WTC11 (cell line): ENCODE data around the gene PIEZO1. TPM values are rescaled to one million over a fixed set of nuclear protein-coding genes. Genes with fewer than 3 reads are reported as not detected.

Source experiments
- ATF1 ChIP-seq: sonication (generic); formaldehyde crosslinking; IDR thresholded peaks from 2 replicates; pipeline ENCODE4 v1.8.1; 2023; ENCODE audit warnings: mild to moderate bottlenecking, moderate library complexity, missing genetic modification reagents
- FOXK1 ChIP-seq: sonication (generic); formaldehyde crosslinking; IDR thresholded peaks from 2 replicates; pipeline ENCODE4 v1.8.0; 2022; ENCODE audit warnings: mild to moderate bottlenecking, moderate library complexity, missing genetic modification reagents
- GABPB1 ChIP-seq: sonication (generic); formaldehyde crosslinking; IDR thresholded peaks from 2 replicates; pipeline ENCODE4 v1.8.1; 2023; ENCODE audit warnings: mild to moderate bottlenecking, missing genetic modification reagents
- GRHL2 ChIP-seq: fragments of 250-450 bp; sonication (Bioruptor Pico); IDR thresholded peaks from 2 replicates; pipeline ENCODE4 v1.8.0; 2022; ENCODE audit warnings: mild to moderate bottlenecking, moderate library complexity; ENCODE audit not compliant: insufficient replicate concordance, severe bottlenecking
- JUN ChIP-seq: sonication (generic); formaldehyde crosslinking; IDR thresholded peaks from 2 replicates; pipeline ENCODE4 v1.8.0; 2023; ENCODE audit warnings: mild to moderate bottlenecking, missing genetic modification reagents
- MYBL2 ChIP-seq: sonication (generic); formaldehyde crosslinking; IDR thresholded peaks from 2 replicates; pipeline ENCODE4 v1.8.1; 2023; ENCODE audit warnings: mild to moderate bottlenecking, moderate library complexity, missing genetic modification reagents
- NR3C1 ChIP-seq: sonication (generic); formaldehyde crosslinking; conservative IDR thresholded peaks from 2 replicates; pipeline ENCODE4 v1.8.1; 2023; ENCODE audit warnings: low read depth, mild to moderate bottlenecking, missing genetic modification reagents
- RORB ChIP-seq: fragments of 250-450 bp; sonication (Bioruptor Pico); IDR thresholded peaks from 2 replicates; pipeline ENCODE4 v1.9.0; 2021; ENCODE audit warnings: mild to moderate bottlenecking
- ZNF232 ChIP-seq: sonication (generic); formaldehyde crosslinking; IDR thresholded peaks from 2 replicates; pipeline ENCODE4 v1.8.0; 2022; ENCODE audit warnings: mild to moderate bottlenecking, missing genetic modification reagents
- ZNF396 ChIP-seq: fragments of 250-450 bp; sonication (Bioruptor Pico); IDR thresholded peaks from 2 replicates; pipeline ENCODE4 v1.8.0; 2021; ENCODE audit warnings: mild to moderate bottlenecking, moderate library complexity, borderline replicate concordance
- total RNA-seq: library from RNA; stranded (reverse); gene quantifications from 3 replicates; pipeline ENCODE4 v1.2.3, GENCODE V29; 2021
- TF ChIP-seq, protein P1 (sequence below): sonication (generic); formaldehyde crosslinking; IDR thresholded peaks from 2 replicates; pipeline ENCODE4 v1.8.1; 2022; ENCODE audit warnings: low read depth, mild to moderate bottlenecking, moderate library complexity, missing genetic modification reagents, borderline replicate concordance
- TF ChIP-seq, protein P2 (sequence below): sonication (generic); formaldehyde crosslinking; IDR thresholded peaks from 2 replicates; pipeline ENCODE4 v1.8.1; 2023; ENCODE audit warnings: mild to moderate bottlenecking, missing genetic modification reagents
- TF ChIP-seq, protein P3 (sequence below): sonication (generic); formaldehyde crosslinking; conservative IDR thresholded peaks from 2 replicates; pipeline ENCODE4 v1.8.1; 2022; ENCODE audit warnings: mild to moderate bottlenecking, missing genetic modification reagents
- TF ChIP-seq, protein P4 (sequence below): sonication (generic); formaldehyde crosslinking; IDR thresholded peaks from 2 replicates; pipeline ENCODE4 v1.8.1; 2022; ENCODE audit warnings: mild to moderate bottlenecking, moderate library complexity, missing genetic modification reagents
- TF ChIP-seq, protein P5 (sequence below): fragments of 250-450 bp; sonication (Bioruptor Pico); IDR thresholded peaks from 2 replicates; pipeline ENCODE4 v1.8.0; 2021; ENCODE audit warnings: mild to moderate bottlenecking
- TF ChIP-seq, protein P6 (sequence below): fragments of 250-450 bp; sonication (Bioruptor Pico); IDR thresholded peaks from 2 replicates; pipeline ENCODE4 v2.1.2; 2022; ENCODE audit warnings: mild to moderate bottlenecking, moderate library complexity
- TF ChIP-seq, protein P7 (sequence below): sonication (generic); formaldehyde crosslinking; IDR thresholded peaks from 2 replicates; pipeline ENCODE4 v1.8.1; 2023; ENCODE audit warnings: mild to moderate bottlenecking, moderate library complexity, missing genetic modification reagents
- TF ChIP-seq, protein P8 (sequence below): sonication (generic); formaldehyde crosslinking; IDR thresholded peaks from 2 replicates; pipeline ENCODE4 v1.8.0; 2023; ENCODE audit warnings: missing genetic modification reagents, mild to moderate bottlenecking, borderline replicate concordance
- TF ChIP-seq, protein P9 (sequence below): sonication (generic); formaldehyde crosslinking; IDR thresholded peaks from 2 replicates; pipeline ENCODE4 v1.8.1; 2023; ENCODE audit warnings: mild to moderate bottlenecking, missing genetic modification reagents, moderate library complexity
- TF ChIP-seq, protein P10 (sequence below): sonication (generic); formaldehyde crosslinking; IDR thresholded peaks from 2 replicates; pipeline ENCODE4 v1.8.0; 2022; ENCODE audit warnings: mild to moderate bottlenecking, missing genetic modification reagents

PIEZO1 gene
- total RNA-seq, 1 experiment from 2014 or later: 71.3 TPM

DNA sequence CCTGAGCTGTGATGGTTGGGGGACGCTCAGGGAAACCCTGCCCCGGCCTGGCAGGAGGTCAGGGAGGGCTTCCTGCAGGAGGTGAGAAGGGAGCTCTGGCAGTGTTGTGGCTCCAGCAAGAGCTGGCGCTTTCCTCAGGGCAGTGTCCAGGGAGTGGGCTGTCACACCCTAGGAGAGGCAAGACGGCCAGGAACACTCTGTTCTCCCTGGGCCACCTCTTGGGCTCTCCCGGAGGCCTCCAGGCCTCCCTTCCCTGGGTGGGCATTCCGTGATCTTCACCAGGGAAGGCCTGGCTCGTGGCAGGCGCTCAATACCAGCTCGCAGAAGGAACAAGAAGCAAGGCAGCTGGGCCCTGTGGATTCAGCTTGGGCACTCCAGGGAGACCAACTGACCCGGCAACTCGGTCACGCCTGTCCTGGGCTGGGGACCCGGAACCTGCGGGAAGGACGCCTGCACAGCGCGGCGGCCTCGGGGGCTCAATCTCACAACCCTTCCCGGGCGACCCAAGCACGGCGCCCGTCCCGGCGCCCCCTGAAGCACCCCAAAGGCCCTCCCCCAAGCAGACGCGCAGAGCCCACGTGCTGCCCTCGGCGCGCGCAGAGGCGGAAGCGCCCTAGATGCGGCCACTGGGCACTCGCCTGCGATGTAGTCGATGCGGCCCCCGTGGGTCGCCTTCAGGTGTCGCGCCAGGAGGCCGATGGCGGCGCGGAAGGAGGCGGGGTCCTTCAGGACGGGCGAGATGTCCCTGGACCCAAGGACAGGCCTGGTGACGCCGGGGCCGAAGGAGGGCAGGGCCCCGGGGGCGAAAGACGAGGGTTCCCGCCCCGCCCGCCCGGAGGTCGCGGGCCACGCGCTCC lies 26.1 kb upstream of the PIEZO1 start (continued):
- TF ChIP-seq, protein P1, sequence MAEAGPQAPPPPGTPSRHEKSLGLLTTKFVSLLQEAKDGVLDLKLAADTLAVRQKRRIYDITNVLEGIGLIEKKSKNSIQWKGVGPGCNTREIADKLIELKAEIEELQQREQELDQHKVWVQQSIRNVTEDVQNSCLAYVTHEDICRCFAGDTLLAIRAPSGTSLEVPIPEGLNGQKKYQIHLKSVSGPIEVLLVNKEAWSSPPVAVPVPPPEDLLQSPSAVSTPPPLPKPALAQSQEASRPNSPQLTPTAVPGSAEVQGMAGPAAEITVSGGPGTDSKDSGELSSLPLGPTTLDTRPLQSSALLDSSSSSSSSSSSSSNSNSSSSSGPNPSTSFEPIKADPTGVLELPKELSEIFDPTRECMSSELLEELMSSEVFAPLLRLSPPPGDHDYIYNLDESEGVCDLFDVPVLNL (CRISPR knock-in tag): no peak
- TF ChIP-seq NR3C1 (CRISPR knock-in tag) (no peak), ZNF232 (CRISPR knock-in tag) (peak; percentile 56; the same call in 1 of the 2 replicates), RORB (CRISPR knock-in tag) (no peak), MYBL2 (CRISPR knock-in tag) (no peak), GRHL2 (CRISPR knock-in tag) (no peak), ZNF396 (no peak), GABPB1 (CRISPR knock-in tag) (no peak; the same call in 1 of the 2 replicates), FOXK1 (CRISPR knock-in tag) (no peak; the same call in 1 of the 2 replicates), ATF1 (CRISPR knock-in tag) (0 out of 2 replicates have a peak, but pooled peaks have one; percentile 20), JUN (CRISPR knock-in tag) (peak; percentile 87; the same call in 1 of the 2 replicates)
- TF ChIP-seq, protein P2, sequence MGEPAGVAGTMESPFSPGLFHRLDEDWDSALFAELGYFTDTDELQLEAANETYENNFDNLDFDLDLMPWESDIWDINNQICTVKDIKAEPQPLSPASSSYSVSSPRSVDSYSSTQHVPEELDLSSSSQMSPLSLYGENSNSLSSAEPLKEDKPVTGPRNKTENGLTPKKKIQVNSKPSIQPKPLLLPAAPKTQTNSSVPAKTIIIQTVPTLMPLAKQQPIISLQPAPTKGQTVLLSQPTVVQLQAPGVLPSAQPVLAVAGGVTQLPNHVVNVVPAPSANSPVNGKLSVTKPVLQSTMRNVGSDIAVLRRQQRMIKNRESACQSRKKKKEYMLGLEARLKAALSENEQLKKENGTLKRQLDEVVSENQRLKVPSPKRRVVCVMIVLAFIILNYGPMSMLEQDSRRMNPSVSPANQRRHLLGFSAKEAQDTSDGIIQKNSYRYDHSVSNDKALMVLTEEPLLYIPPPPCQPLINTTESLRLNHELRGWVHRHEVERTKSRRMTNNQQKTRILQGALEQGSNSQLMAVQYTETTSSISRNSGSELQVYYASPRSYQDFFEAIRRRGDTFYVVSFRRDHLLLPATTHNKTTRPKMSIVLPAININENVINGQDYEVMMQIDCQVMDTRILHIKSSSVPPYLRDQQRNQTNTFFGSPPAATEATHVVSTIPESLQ (CRISPR knock-in tag): no peak
- TF ChIP-seq, protein P3, sequence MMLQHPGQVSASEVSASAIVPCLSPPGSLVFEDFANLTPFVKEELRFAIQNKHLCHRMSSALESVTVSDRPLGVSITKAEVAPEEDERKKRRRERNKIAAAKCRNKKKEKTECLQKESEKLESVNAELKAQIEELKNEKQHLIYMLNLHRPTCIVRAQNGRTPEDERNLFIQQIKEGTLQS: no peak
- TF ChIP-seq, protein P4, sequence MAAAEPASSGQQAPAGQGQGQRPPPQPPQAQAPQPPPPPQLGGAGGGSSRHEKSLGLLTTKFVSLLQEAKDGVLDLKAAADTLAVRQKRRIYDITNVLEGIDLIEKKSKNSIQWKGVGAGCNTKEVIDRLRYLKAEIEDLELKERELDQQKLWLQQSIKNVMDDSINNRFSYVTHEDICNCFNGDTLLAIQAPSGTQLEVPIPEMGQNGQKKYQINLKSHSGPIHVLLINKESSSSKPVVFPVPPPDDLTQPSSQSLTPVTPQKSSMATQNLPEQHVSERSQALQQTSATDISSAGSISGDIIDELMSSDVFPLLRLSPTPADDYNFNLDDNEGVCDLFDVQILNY (CRISPR knock-in tag): no peak
- TF ChIP-seq, protein P5, sequence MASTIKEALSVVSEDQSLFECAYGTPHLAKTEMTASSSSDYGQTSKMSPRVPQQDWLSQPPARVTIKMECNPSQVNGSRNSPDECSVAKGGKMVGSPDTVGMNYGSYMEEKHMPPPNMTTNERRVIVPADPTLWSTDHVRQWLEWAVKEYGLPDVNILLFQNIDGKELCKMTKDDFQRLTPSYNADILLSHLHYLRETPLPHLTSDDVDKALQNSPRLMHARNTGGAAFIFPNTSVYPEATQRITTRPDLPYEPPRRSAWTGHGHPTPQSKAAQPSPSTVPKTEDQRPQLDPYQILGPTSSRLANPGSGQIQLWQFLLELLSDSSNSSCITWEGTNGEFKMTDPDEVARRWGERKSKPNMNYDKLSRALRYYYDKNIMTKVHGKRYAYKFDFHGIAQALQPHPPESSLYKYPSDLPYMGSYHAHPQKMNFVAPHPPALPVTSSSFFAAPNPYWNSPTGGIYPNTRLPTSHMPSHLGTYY: no peak
- TF ChIP-seq, protein P6, sequence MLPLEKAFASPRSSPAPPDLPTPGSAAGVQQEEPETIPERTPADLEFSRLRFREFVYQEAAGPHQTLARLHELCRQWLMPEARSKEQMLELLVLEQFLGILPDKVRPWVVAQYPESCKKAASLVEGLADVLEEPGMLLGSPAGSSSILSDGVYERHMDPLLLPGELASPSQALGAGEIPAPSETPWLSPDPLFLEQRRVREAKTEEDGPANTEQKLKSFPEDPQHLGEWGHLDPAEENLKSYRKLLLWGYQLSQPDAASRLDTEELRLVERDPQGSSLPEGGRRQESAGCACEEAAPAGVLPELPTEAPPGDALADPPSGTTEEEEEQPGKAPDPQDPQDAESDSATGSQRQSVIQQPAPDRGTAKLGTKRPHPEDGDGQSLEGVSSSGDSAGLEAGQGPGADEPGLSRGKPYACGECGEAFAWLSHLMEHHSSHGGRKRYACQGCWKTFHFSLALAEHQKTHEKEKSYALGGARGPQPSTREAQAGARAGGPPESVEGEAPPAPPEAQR (CRISPR knock-in tag): no peak
- TF ChIP-seq, protein P7, sequence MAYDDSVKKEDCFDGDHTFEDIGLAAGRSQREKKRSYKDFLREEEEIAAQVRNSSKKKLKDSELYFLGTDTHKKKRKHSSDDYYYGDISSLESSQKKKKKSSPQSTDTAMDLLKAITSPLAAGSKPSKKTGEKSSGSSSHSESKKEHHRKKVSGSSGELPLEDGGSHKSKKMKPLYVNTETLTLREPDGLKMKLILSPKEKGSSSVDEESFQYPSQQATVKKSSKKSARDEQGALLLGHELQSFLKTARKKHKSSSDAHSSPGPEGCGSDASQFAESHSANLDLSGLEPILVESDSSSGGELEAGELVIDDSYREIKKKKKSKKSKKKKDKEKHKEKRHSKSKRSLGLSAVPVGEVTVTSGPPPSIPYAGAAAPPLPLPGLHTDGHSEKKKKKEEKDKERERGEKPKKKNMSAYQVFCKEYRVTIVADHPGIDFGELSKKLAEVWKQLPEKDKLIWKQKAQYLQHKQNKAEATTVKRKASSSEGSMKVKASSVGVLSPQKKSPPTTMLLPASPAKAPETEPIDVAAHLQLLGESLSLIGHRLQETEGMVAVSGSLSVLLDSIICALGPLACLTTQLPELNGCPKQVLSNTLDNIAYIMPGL (CRISPR knock-in tag): no peak; the same call in 1 of the 2 replicates
- TF ChIP-seq, protein P8, sequence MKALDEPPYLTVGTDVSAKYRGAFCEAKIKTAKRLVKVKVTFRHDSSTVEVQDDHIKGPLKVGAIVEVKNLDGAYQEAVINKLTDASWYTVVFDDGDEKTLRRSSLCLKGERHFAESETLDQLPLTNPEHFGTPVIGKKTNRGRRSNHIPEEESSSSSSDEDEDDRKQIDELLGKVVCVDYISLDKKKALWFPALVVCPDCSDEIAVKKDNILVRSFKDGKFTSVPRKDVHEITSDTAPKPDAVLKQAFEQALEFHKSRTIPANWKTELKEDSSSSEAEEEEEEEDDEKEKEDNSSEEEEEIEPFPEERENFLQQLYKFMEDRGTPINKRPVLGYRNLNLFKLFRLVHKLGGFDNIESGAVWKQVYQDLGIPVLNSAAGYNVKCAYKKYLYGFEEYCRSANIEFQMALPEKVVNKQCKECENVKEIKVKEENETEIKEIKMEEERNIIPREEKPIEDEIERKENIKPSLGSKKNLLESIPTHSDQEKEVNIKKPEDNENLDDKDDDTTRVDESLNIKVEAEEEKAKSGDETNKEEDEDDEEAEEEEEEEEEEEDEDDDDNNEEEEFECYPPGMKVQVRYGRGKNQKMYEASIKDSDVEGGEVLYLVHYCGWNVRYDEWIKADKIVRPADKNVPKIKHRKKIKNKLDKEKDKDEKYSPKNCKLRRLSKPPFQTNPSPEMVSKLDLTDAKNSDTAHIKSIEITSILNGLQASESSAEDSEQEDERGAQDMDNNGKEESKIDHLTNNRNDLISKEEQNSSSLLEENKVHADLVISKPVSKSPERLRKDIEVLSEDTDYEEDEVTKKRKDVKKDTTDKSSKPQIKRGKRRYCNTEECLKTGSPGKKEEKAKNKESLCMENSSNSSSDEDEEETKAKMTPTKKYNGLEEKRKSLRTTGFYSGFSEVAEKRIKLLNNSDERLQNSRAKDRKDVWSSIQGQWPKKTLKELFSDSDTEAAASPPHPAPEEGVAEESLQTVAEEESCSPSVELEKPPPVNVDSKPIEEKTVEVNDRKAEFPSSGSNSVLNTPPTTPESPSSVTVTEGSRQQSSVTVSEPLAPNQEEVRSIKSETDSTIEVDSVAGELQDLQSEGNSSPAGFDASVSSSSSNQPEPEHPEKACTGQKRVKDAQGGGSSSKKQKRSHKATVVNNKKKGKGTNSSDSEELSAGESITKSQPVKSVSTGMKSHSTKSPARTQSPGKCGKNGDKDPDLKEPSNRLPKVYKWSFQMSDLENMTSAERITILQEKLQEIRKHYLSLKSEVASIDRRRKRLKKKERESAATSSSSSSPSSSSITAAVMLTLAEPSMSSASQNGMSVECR (CRISPR knock-in tag): 0 out of 2 replicates have a peak, but pooled peaks have one; percentile 28
- TF ChIP-seq, protein P9, sequence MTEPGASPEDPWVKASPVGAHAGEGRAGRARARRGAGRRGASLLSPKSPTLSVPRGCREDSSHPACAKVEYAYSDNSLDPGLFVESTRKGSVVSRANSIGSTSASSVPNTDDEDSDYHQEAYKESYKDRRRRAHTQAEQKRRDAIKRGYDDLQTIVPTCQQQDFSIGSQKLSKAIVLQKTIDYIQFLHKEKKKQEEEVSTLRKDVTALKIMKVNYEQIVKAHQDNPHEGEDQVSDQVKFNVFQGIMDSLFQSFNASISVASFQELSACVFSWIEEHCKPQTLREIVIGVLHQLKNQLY: no peak
- TF ChIP-seq, protein P10, sequence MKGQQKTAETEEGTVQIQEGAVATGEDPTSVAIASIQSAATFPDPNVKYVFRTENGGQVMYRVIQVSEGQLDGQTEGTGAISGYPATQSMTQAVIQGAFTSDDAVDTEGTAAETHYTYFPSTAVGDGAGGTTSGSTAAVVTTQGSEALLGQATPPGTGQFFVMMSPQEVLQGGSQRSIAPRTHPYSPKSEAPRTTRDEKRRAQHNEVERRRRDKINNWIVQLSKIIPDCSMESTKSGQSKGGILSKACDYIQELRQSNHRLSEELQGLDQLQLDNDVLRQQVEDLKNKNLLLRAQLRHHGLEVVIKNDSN (CRISPR knock-in tag): peak; percentile 89
